GM12878 (cell line): ENCODE results near the gene LTC4S. TPM values are rescaled to one million over a fixed set of nuclear protein-coding genes. Genes with fewer than 3 reads are reported as not detected.
A peak's percentile ranks its signal among the peaks of the same experiment; 100 is the strongest.

Experiments
- BCLAF1 ChIP-seq: fragments of 450-650 bp; IDR thresholded peaks from 2 replicates; pipeline ENCODE4 v1.6.1; 2017; ENCODE audit warnings: antibody characterized with exemption, mild to moderate bottlenecking, moderate library complexity
- CHD2 ChIP-seq: IDR thresholded peaks from 2 replicates; pipeline ENCODE4 v1.6.1; 2011; ENCODE audit warnings: low read depth, low read length, improper control_type of control experiment, borderline replicate concordance
- CHD4 ChIP-seq: fragments of 200-600 bp; sonication (generic); IDR thresholded peaks from 2 replicates; pipeline ENCODE4 v1.6.1; 2016; ENCODE audit warnings: mild to moderate bottlenecking
- CREM ChIP-seq: IDR thresholded peaks from 2 replicates; pipeline ENCODE4 v1.6.1; 2014; ENCODE audit warnings: antibody characterized with exemption, low read depth
- EED ChIP-seq: sonication (generic); IDR thresholded peaks from 2 replicates; pipeline ENCODE4 v1.6.1; 2016; ENCODE audit warnings: antibody characterized with exemption, low read depth
- ESRRA ChIP-seq: IDR thresholded peaks from 2 replicates; pipeline ENCODE4 v1.6.1; 2012; ENCODE audit warnings: mild to moderate bottlenecking, low read length, improper control_type of control experiment
- HDAC6 ChIP-seq: fragments of 200-600 bp; sonication (generic); IDR thresholded peaks from one replicate; pipeline ENCODE4 v1.8.0; 2017; ENCODE audit warnings: antibody characterized with exemption; ENCODE audit not compliant: unreplicated experiment
- JUNB ChIP-seq: IDR thresholded peaks from 2 replicates; pipeline ENCODE4 v1.6.1; 2016; ENCODE audit warnings: antibody characterized with exemption, mild to moderate bottlenecking
- KDM1A ChIP-seq: fragments of 200-600 bp; sonication (generic); IDR thresholded peaks from 2 replicates; pipeline ENCODE4 v1.6.1; 2016; ENCODE audit warnings: borderline replicate concordance
- NBN ChIP-seq: fragments of 450-650 bp; IDR thresholded peaks from 2 replicates; pipeline ENCODE4 v1.6.1; 2016
- NKRF ChIP-seq: fragments of 450-650 bp; conservative IDR thresholded peaks from 2 replicates; pipeline ENCODE4 v1.6.1; 2017; ENCODE audit warnings: mild to moderate bottlenecking, moderate library complexity
- NR2C1 ChIP-seq: fragments of 450-650 bp; IDR thresholded peaks from 2 replicates; pipeline ENCODE4 v1.6.1; 2017; ENCODE audit warnings: antibody characterized with exemption, mild to moderate bottlenecking, moderate library complexity
- NRF1 ChIP-seq: conservative IDR thresholded peaks from 2 replicates; pipeline ENCODE4 v1.6.1; 2011; ENCODE audit warnings: mild to moderate bottlenecking, low read depth, low read length, improper control_type of control experiment
- RB1 ChIP-seq: fragments of 450-650 bp; formaldehyde crosslinking; IDR thresholded peaks from 2 replicates; pipeline ENCODE4 v1.6.1; 2017; ENCODE audit warnings: mild to moderate bottlenecking, borderline replicate concordance
- TAF1 ChIP-seq: IDR thresholded peaks from 2 replicates; pipeline ENCODE4 v1.6.1; 2011; ENCODE audit warnings: mild to moderate bottlenecking, low read depth, low read length, borderline replicate concordance
- YY1 ChIP-seq: IDR thresholded peaks from 2 replicates; pipeline ENCODE4 v1.6.1; 2011; ENCODE audit warnings: low read depth, mild to moderate bottlenecking, low read length
- ZNF687 ChIP-seq: fragments of 450-650 bp; IDR thresholded peaks from 2 replicates; pipeline ENCODE4 v1.6.1; 2017; ENCODE audit warnings: mild to moderate bottlenecking, moderate library complexity
- polyA plus RNA-seq, 11 experiments: library from polyadenylated mRNA; depleted of rRNA in 4 of 11; unstranded in 6 of 11; stranded (reverse) in 5 of 11; fragments of >200 nt; fragmentation: Nextera tagmentation in 4 of 11; fragmentation: Illumina TruSeq in 1 of 11; extraction: Ambion mirVana in 4 of 11; extraction: Trizol in 1 of 11; gene quantifications; 1 replicate in 1 of 11; 2 replicates in 10 of 11; pipeline versions ENCODE4 v1.2.1 to v1.2.3, GENCODE V29; 2011 to 2016; ENCODE audit warnings: inconsistent platforms in 2 of 11, missing spikeins in 2 of 11, low read depth in 1 of 11
- total RNA-seq, 4 experiments: library from RNA; depleted of rRNA in 3 of 4; stranded (reverse); fragments of >200 nt in 3 of 4; fragmentation: Illumina TruSeq in 1 of 4; extraction: Trizol in 1 of 4; gene quantifications; 2 replicates each; pipeline versions ENCODE4 v1.2.1 to v1.2.3, GENCODE V29; 2013 to 2021
- TF ChIP-seq, protein P1 (sequence below): fragments of 450-650 bp; IDR thresholded peaks from 2 replicates; pipeline ENCODE4 v1.6.1; 2017; ENCODE audit warnings: mild to moderate bottlenecking, low read depth, inconsistent platforms; ENCODE audit not compliant: poor library complexity, severe bottlenecking

Gene LTC4S
- total and polyA plus RNA-seq, 10 of the 15 experiments (the other 5 are each of a cell fraction or from before 2014, with no cell fraction given): 0.78 to 3.6 (median 1.8) TPM; not detected in 5

GRCh38 chr5:179820483-179821297 is 26.9 kb downstream of the LTC4S start, which contains the start of gene SQSTM1 (continued):
- TF ChIP-seq, protein P1, sequence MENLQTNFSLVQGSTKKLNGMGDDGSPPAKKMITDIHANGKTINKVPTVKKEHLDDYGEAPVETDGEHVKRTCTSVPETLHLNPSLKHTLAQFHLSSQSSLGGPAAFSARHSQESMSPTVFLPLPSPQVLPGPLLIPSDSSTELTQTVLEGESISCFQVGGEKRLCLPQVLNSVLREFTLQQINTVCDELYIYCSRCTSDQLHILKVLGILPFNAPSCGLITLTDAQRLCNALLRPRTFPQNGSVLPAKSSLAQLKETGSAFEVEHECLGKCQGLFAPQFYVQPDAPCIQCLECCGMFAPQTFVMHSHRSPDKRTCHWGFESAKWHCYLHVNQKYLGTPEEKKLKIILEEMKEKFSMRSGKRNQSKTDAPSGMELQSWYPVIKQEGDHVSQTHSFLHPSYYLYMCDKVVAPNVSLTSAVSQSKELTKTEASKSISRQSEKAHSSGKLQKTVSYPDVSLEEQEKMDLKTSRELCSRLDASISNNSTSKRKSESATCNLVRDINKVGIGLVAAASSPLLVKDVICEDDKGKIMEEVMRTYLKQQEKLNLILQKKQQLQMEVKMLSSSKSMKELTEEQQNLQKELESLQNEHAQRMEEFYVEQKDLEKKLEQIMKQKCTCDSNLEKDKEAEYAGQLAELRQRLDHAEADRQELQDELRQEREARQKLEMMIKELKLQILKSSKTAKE: no peak
- TF ChIP-seq ESRRA (no peak; the same call in 1 of the 2 replicates), CREM (peak; percentile 76), CHD4 (no peak), ZNF687 (peak; percentile 95), HDAC6 (peak; percentile 64), NRF1 (no peak), NBN (0 out of 2 replicates have a peak, but pooled peaks have one; percentile 44), RB1 (peak; percentile 71; the same call in 1 of the 2 replicates), EED (no peak), NKRF (peak; percentile 74), BCLAF1 (peak; percentile 65; the same call in 1 of the 2 replicates), JUNB (no peak), YY1 (peak; percentile 85), TAF1 (peak; percentile 75; the same call in 1 of the 2 replicates), CHD2 (0 out of 2 replicates have a peak, but pooled peaks have one; percentile 57), NR2C1 (no peak), KDM1A (no peak)
